Ishikawa (cell line): ENCODE measurements around the gene GTF2IRD1.

ENCODE experiments used
- CEBPB ChIP-seq: IDR thresholded peaks from 2 replicates; pipeline ENCODE4 v1.6.1; 2012
- CREB1 ChIP-seq: IDR thresholded peaks from 2 replicates; pipeline ENCODE4 v1.6.1; 2012; ENCODE audit warnings: low read depth
- EGR1 ChIP-seq: IDR thresholded peaks from 2 replicates; pipeline ENCODE4 v1.6.1; 2012
- EP300 ChIP-seq: IDR thresholded peaks from 2 replicates; pipeline ENCODE4 v1.6.1; 2012; ENCODE audit warnings: borderline replicate concordance
- FOXM1 ChIP-seq: IDR thresholded peaks from 2 replicates; pipeline ENCODE4 v1.6.1; 2012; ENCODE audit warnings: low read depth, borderline replicate concordance
- MAX ChIP-seq: IDR thresholded peaks from 2 replicates; pipeline ENCODE4 v1.6.1; 2012
- NFIC ChIP-seq: IDR thresholded peaks from 2 replicates; pipeline ENCODE4 v1.6.1; 2012
- RAD21 ChIP-seq: IDR thresholded peaks from 2 replicates; pipeline ENCODE4 v1.6.1; 2012; ENCODE audit warnings: low read depth
- REST ChIP-seq: IDR thresholded peaks from 2 replicates; pipeline ENCODE4 v1.6.1; 2012; ENCODE audit warnings: low read depth, mild to moderate bottlenecking
- TAF1 ChIP-seq: IDR thresholded peaks from 2 replicates; pipeline ENCODE4 v1.6.1; 2012; ENCODE audit warnings: low read depth, mild to moderate bottlenecking
- TCF12 ChIP-seq: IDR thresholded peaks from 2 replicates; pipeline ENCODE4 v1.6.1; 2012; ENCODE audit warnings: low read depth
- TEAD4 ChIP-seq: IDR thresholded peaks from 2 replicates; pipeline ENCODE4 v1.6.1; 2012
- USF1 ChIP-seq: IDR thresholded peaks from 2 replicates; pipeline ENCODE4 v1.6.1; 2012
- YY1 ChIP-seq: IDR thresholded peaks from 2 replicates; pipeline ENCODE4 v1.6.1; 2012; ENCODE audit warnings: low read depth
- ZBTB7A ChIP-seq: IDR thresholded peaks from 2 replicates; pipeline ENCODE4 v1.6.1; 2012; ENCODE audit warnings: low read depth

GTF2IRD1 gene

GRCh38 chr7:74457007-74457406 lies 3.3 kb downstream of the GTF2IRD1 start:
- no peak for TF ChIP-seq TEAD4
- TF ChIP-seq REST, result no peak
- TF ChIP-seq YY1, result no peak
- TF ChIP-seq TCF12, result no peak
- no peak for TF ChIP-seq EP300
- TF ChIP-seq CREB1, result no peak
- no peak for TF ChIP-seq USF1
- no peak for TF ChIP-seq FOXM1
- no peak for TF ChIP-seq NFIC
- no peak for TF ChIP-seq RAD21
- no peak for TF ChIP-seq ZBTB7A
- TF ChIP-seq TAF1, result no peak
- no peak for TF ChIP-seq CEBPB
- no peak for TF ChIP-seq MAX
- no peak for TF ChIP-seq EGR1

GRCh38 chr7:74461970-74462706 lies 8.4 kb downstream of the GTF2IRD1 start:
- TF ChIP-seq EP300 (no peak), FOXM1 (no peak), ZBTB7A (no peak), CEBPB (no peak), RAD21 (no peak), TAF1 (no peak), YY1 (no peak), CREB1 (no peak), NFIC (no peak)

- no peak for TF ChIP-seq TEAD4
- no peak for TF ChIP-seq CREB1
- no peak for TF ChIP-seq EP300
- 0 out of 2 replicates have a peak, but pooled peaks have one; percentile 45 for TF ChIP-seq TCF12
- TF ChIP-seq MAX, result no peak
- TF ChIP-seq EGR1, result no peak
Observed at GRCh38 chr7:74462707-74463100, 9.0 kb downstream of the GTF2IRD1 start.

GRCh38 chr7:74464931-74465886 lies 11.5 kb downstream of the GTF2IRD1 start:
- TF ChIP-seq TEAD4, result no peak
- TF ChIP-seq ZBTB7A, result 0 out of 2 replicates have a peak, but pooled peaks have one; percentile 62
- no peak for TF ChIP-seq CEBPB

- TF ChIP-seq NFIC, result no peak
- TF ChIP-seq EP300, result no peak
- TF ChIP-seq ZBTB7A, result no peak
- TF ChIP-seq EGR1, result no peak
- no peak for TF ChIP-seq TEAD4
- no peak for TF ChIP-seq MAX
- TF ChIP-seq USF1, result no peak
Observed at GRCh38 chr7:74466196-74466813, 12.6 kb downstream of the GTF2IRD1 start.

- TF ChIP-seq EP300, result no peak
- TF ChIP-seq EGR1, result no peak
Observed at GRCh38 chr7:74467876-74468275, 14.2 kb downstream of the GTF2IRD1 start.

- no peak for TF ChIP-seq TAF1
- TF ChIP-seq MAX, result no peak
- no peak for TF ChIP-seq TCF12
- no peak for TF ChIP-seq REST
- no peak for TF ChIP-seq YY1
- TF ChIP-seq EGR1, result no peak
- no peak for TF ChIP-seq ZBTB7A
- no peak for TF ChIP-seq EP300
- no peak for TF ChIP-seq RAD21
Observed at GRCh38 chr7:74470504-74470903, 16.8 kb downstream of the GTF2IRD1 start.
